Psoas muscle (tissue), 8 donors: Measurements from ENCODE around the gene DCLRE1B. TPM values are rescaled to one million over a fixed set of nuclear protein-coding genes. Genes with fewer than 3 reads are reported as not detected.
A peak's percentile ranks its signal among the peaks of the same experiment; 100 is the strongest.

ENCODE experiments used
- ATAC-seq, 4 donors: fragments of 200-7000 bp; cut with Tn5 transposase; one replicate each; pipeline ENCODE4 v1.9.1; 2020; ENCODE audit warnings: moderate library complexity in 3 of 4, mild to moderate bottlenecking in 2 of 4
- DNase-seq, 2 donors: peaks; one replicate each; pipeline ENCODE4 v3.0.0-alpha.2; 2020
- H3K27ac ChIP-seq: fragments of 200-600 bp; one replicate; pipeline ENCODE4 v1.8.0; 2022
- H3K27me3 ChIP-seq, 3 donors: fragments of 200-600 bp in 1 of 3; one replicate each; pipeline versions ENCODE4 v1.6.1 to v1.8.0; 2013 to 2022; ENCODE audit warnings: low read length in 2 of 3, mild to moderate bottlenecking in 2 of 3, moderate library complexity in 1 of 3; ENCODE audit not compliant: insufficient read depth in 3 of 3
- H3K36me3 ChIP-seq, 2 donors: fragments of 200-600 bp in 1 of 2; one replicate each; pipeline versions ENCODE4 v1.6.1 to v1.8.0; 2013 to 2022; ENCODE audit warnings: low read depth in 1 of 2, mild to moderate bottlenecking in 1 of 2, moderate library complexity in 1 of 2; ENCODE audit not compliant: insufficient read depth in 1 of 2
- H3K4me1 ChIP-seq: fragments of 200-600 bp; one replicate; pipeline ENCODE4 v1.8.0; 2022
- H3K4me3 ChIP-seq: fragments of 200-600 bp; one replicate; pipeline ENCODE4 v1.8.0; 2022; ENCODE audit warnings: mild to moderate bottlenecking
- H3K9me3 ChIP-seq: fragments of 200-600 bp; one replicate; pipeline ENCODE4 v1.8.0; 2022
- WGBS, 3 donors: extraction: QIAGEN DNeasy Blood & Tissue Kit; methylation state at CpG; one replicate each; pipeline versions ENCODE4 v1.1.6 to v1.1.7; 2013; 5-methylcytosine and 5-hydroxymethylcytosine counted together
- intact Hi-C, 2 donors: fragments of 100-400 bp; cut with DNase I; formaldehyde crosslinking; loops; one replicate each; pipeline versions ENCODE4 v1.11.0 to v1.14.2; 2022
- polyA plus RNA-seq, 3 donors: library from polyadenylated mRNA; stranded (reverse); fragments of 200-250 nt; gene quantifications; one replicate each; pipeline ENCODE4 v1.2.3, GENCODE V29; 2013
- total RNA-seq, 4 donors: library from RNA; stranded (reverse); fragmentation: NEBNext Ultra II Directional in 2 of 4; extraction: Animal tissue kit (Norgen Biotek cat#: 25700) in 2 of 4; gene quantifications; one replicate each; pipeline versions ENCODE4 v1.2.1 to v1.2.4, GENCODE V29; 2021 to 2023
- TF ChIP-seq, protein P1 (sequence below): fragments of 200-600 bp; IDR thresholded peaks from one replicate; pipeline ENCODE4 v1.8.0; 2022; ENCODE audit warnings: antibody characterized with exemption
- donor health status: healthy with polysubstance abuse.
- donor health status: DM: no; HTN: no; CAD: no; lungs with moderate emphysema.
- donor health status: Bipolar disorder and iron deficiency.
- donor health status: healthy.
- donor health status: DM: yes; HTN: yes; CAD: no.
- donor health status: DM: no; HTN: no; CAD: no.
- donor health status: DM: no; HTN: no; CAD: no.
- donor health status: DM: yes; HTN: yes; CAD: no.

Gene DCLRE1B
- total and polyA plus RNA-seq, 7 donors: 1.2 to 2.6 (median 2.2) TPM

DNA sequence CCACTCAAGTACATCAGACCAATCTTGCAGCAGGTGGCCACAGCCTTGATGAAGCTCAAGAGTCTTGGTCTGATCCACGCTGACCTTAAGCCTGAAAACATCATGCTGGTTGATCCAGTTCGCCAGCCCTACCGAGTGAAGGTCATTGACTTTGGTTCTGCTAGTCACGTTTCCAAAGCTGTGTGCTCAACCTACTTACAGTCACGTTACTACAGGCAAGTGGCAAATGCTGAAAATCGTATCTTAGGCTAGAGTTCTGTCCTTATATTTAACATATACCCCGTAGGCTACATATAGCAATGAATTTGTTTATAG lies 36.1 kb downstream of the DCLRE1B start:
- DNase-seq (no peak), ATAC-seq (peak in 1 of 4 donors; percentile 45)
- Histone ChIP-seq H3K36me3 (peaks cover 0 to 29% of the 10 kb centered on the region in 2 donors), H3K4me1 (peaks cover 50% of the 10 kb centered on the region), H3K9me3 (no peaks in the 10 kb centered on the region), H3K27ac (peak overlapping the region; percentile 80), H3K4me3 (no peak overlapping the region), H3K27me3 (no peaks in the 10 kb centered on the region)
- 60 to 75% (median 65%) methylated on average over 7 of the region's 7 CpGs for WGBS, 3 donors
- TF ChIP-seq, protein P1, sequence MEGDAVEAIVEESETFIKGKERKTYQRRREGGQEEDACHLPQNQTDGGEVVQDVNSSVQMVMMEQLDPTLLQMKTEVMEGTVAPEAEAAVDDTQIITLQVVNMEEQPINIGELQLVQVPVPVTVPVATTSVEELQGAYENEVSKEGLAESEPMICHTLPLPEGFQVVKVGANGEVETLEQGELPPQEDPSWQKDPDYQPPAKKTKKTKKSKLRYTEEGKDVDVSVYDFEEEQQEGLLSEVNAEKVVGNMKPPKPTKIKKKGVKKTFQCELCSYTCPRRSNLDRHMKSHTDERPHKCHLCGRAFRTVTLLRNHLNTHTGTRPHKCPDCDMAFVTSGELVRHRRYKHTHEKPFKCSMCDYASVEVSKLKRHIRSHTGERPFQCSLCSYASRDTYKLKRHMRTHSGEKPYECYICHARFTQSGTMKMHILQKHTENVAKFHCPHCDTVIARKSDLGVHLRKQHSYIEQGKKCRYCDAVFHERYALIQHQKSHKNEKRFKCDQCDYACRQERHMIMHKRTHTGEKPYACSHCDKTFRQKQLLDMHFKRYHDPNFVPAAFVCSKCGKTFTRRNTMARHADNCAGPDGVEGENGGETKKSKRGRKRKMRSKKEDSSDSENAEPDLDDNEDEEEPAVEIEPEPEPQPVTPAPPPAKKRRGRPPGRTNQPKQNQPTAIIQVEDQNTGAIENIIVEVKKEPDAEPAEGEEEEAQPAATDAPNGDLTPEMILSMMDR: no peak
- intact Hi-C loops: no loop called here

DNA sequence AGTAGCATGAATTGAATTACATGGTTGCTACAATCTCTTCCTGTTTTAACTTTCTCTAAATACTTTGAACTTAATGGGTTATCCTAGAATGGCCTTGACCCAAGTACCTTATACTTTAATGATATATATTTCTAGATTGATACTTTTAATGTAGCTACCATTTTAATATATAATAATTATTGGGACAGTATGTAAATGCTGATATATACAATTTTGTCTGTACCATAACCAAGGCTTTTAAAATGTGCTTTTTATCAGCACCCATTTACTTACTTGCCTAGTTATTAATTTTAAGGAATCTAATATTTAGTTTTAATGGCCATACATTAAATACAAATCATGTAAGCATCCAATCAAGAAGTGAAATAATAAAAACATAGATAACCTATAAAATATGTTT lies 37.4 kb downstream of the DCLRE1B start:
- no peaks in the 10 kb centered on the region for H3K9me3 ChIP-seq
- TF ChIP-seq, protein P1: no peak
- ATAC-seq: no peak
- no peak overlapping the region for H3K4me3 ChIP-seq
- intact Hi-C loops: no loop called here
- peak overlapping the region; percentile 80 for H3K27ac ChIP-seq
- H3K4me1 ChIP-seq: peaks cover 50% of the 10 kb centered on the region
- no peak for DNase-seq
- no peaks in the 10 kb centered on the region for H3K27me3 ChIP-seq
- H3K36me3 ChIP-seq: peaks cover 0 to 29% of the 10 kb centered on the region in 2 donors

DNA sequence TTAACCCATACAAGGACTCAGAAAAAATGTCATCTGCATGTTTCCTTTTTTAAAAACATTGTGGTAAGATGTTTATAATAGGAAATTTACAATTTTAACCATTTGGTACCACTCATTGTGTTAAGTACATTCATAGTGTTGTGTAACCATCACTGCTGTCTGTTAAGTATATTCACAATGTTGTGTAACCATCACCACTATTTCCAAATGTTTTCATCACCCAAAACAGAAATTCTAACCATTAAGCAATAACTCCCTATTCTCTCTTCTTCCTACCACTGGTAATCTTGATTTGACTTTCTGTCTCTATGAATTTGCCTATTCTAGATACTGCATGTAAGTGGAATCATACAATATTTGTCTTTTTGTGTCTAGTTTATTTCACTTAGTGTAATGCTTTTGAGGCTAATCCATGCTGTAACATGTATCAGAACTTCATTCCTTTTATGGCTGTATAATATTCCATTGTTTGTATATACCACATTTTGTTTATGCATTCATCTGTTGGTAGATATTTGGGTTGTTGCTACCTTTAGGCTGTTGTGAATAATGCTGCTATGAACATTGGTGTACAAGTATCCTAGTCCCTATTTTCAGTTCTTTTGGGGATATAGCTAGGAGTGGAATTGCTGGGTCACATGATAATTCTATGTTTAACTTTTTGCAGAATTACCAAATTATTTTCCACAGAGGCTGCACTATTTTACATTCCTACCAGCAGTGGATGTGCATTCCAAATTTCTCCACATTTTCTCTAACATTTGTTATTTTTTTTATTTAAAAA lies 38.1 kb downstream of the DCLRE1B start:
- Histone ChIP-seq H3K36me3 (peaks cover 0 to 29% of the 10 kb centered on the region in 2 donors), H3K4me1 (peaks cover 53% of the 10 kb centered on the region), H3K27ac (peak overlapping the region; percentile 80), H3K9me3 (no peaks in the 10 kb centered on the region), H3K4me3 (no peak overlapping the region), H3K27me3 (no peaks in the 10 kb centered on the region)
- ATAC-seq (no peak), DNase-seq (no peak)
- TF ChIP-seq, protein P1: peak; percentile 3
- intact Hi-C loops: no loop called here

DNA sequence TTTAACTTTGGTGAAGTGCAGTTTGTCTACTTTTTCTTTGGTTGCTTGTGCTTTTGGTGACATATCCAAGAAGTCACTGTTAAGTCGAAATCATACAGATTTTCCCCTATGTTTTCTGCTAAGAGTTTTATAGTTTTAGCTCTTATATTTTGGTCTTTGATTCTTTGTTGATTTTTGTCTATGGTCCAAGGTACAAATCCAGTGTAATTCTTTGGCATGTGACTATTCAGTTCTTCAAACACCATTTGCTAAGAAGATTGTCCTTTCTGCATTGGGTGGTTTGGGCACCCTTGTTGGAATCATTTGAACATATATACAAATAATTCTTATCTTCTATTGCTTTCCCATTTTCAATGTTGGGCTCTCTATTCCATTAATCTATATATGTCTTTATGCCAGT lies 40.2 kb downstream of the DCLRE1B start:
- Histone ChIP-seq H3K4me1 (peaks cover 50% of the 10 kb centered on the region), H3K9me3 (no peaks in the 10 kb centered on the region)

More for the DNA sequence above, 40.2 kb downstream of the DCLRE1B start:
- TF ChIP-seq, protein P1: no peak
- intact Hi-C loops: no loop called here
- no peaks in the 10 kb centered on the region for H3K27me3 ChIP-seq
- DNase-seq: no peak
- no peak overlapping the region for H3K4me3 ChIP-seq
- no peak for ATAC-seq
- peaks cover 0 to 29% of the 10 kb centered on the region in 2 donors for H3K36me3 ChIP-seq
- 99 to 100% (median 100%) methylated on average over 1 of the region's 1 CpG for WGBS, 3 donors
- no peak overlapping the region for H3K27ac ChIP-seq
